ENCODE results near the gene MYO18B. TPM values are rescaled to one million over a fixed set of nuclear protein-coding genes. Genes with fewer than 3 reads are reported as not detected.

The MYO18B gene
- total and polyA plus RNA-seq, 2 donors (not counting 3 experiments of a cell fraction or from before 2014, with no cell fraction given) = 0.01 TPM; not detected in 1

GRCh38 chr22:25765801-25766200 is 23.8 kb downstream of the MYO18B start:
- no peak for DNase-seq (ENCODE audit: low read depth, low spot score)
- ChIA-PET POLR2A (no interaction called here), CTCF (no interaction called here)
- Histone ChIP-seq H3K9me1 (replicated peaks; ENCODE audit: control insufficient read depth, extremely low read depth, insufficient read depth, low read length) (no peaks in the 10 kb centered on the region), H3K36me3 (ENCODE audit: control insufficient read depth in 2 of 2, extremely low read depth in 1 of 2, insufficient read depth in 2 of 2, low read length in 2 of 2) (no peaks in the 10 kb centered on the region), H3K4me2 (ENCODE audit: insufficient read depth, low read length) (no peak overlapping the region), H3K4me3 (replicated peaks in 1 of 3; ENCODE audit: insufficient read depth in 1 of 3, low read depth in 1 of 3, low read length in 3 of 3) (no peak overlapping the region), H3K27ac (ENCODE audit: insufficient read depth, low read depth, low read length) (no peak overlapping the region), H3K79me2 (ENCODE audit: control insufficient read depth, insufficient read depth, low read length) (no peaks in the 10 kb centered on the region), H2AFZ (ENCODE audit: low read depth, low read length) (no peak overlapping the region), H3K4me1 (ENCODE audit: control insufficient read depth, extremely low read depth, insufficient read depth, low read length) (peaks cover 15% of the 10 kb centered on the region), H3K27me3 (ENCODE audit: control insufficient read depth in 2 of 2, insufficient read depth in 2 of 2, low read length in 2 of 2) (no peaks in the 10 kb centered on the region), H4K20me1 (replicated peaks; ENCODE audit: control insufficient read depth, extremely low read depth, insufficient read depth, low read length) (no peaks in the 10 kb centered on the region), H3K9me3 (replicated peaks; ENCODE audit: control insufficient read depth, insufficient read depth, low read length) (peaks cover 4% of the 10 kb centered on the region), H3K9ac (replicated peaks; ENCODE audit: extremely low read depth, insufficient read depth, low read length) (no peak overlapping the region)
- BruUV-seq (replicated peaks) = no TSS peak
- intact Hi-C loops (cut with micrococcal nuclease) = loop anchor here (2.0 kb wide), 1 partner anchor 407 kb away; no protein-coding TSS in a partner anchor
- no peak for FAIRE-seq
- TF ChIP-seq MAX (IDR thresholded peaks at IDR 0.05; ENCODE audit: insufficient read depth, insufficient read length) = no peak
- no peak for TF ChIP-seq POLR2AphosphoS5 (IDR thresholded peaks at IDR 0.05; ENCODE audit: insufficient read depth, low read depth, low read length)
- no peak for TF ChIP-seq GATA2 (IDR thresholded peaks at IDR 0.05; ENCODE audit: insufficient read depth, insufficient read length, low read depth, low read length)
- no peak for TF ChIP-seq FOS (IDR thresholded peaks at IDR 0.05; ENCODE audit: borderline replicate concordance, insufficient read depth, low read length)
- dilution Hi-C loops (cut with MboI; ENCODE audit: extremely low pct_ligation_motif_present, low sequenced_read_pairs) = no loop called here

- no peak for TF ChIP-seq POLR2A (IDR thresholded peaks at IDR 0.05; ENCODE audit: low read depth, low read length)
- TF ChIP-seq CTCF (IDR thresholded peaks at IDR 0.05; ENCODE audit: extremely low read depth in 1 of 2, insufficient read depth in 1 of 2, low read depth in 1 of 2, low read length in 2 of 2) = no peak
- no peak for TF ChIP-seq MYC (IDR thresholded peaks at IDR 0.05; ENCODE audit: low read depth, low read length)
- TF ChIP-seq GATA2 (IDR thresholded peaks at IDR 0.05; ENCODE audit: insufficient read depth, insufficient read length, low read depth, low read length) = no peak
- TF ChIP-seq POLR2AphosphoS5 (IDR thresholded peaks at IDR 0.05; ENCODE audit: insufficient read depth, low read depth, low read length) = no peak
- TF ChIP-seq JUN (IDR thresholded peaks at IDR 0.05; ENCODE audit: borderline replicate concordance, insufficient read depth, insufficient read length, low read depth) = no peak
- no peak for TF ChIP-seq MAX (IDR thresholded peaks at IDR 0.05; ENCODE audit: insufficient read depth, insufficient read length)
- no peak for TF ChIP-seq FOS (IDR thresholded peaks at IDR 0.05; ENCODE audit: borderline replicate concordance, insufficient read depth, low read length)
- TF ChIP-seq EZH2 (IDR thresholded peaks at IDR 0.05; ENCODE audit: borderline replicate concordance, low read depth, low read length, severe bottlenecking) = no peak
- FAIRE-seq = no peak
- Histone ChIP-seq H3K27me3 (ENCODE audit: control insufficient read depth in 2 of 2, insufficient read depth in 2 of 2, low read length in 2 of 2) (no peaks in the 10 kb centered on the region), H3K4me2 (ENCODE audit: insufficient read depth, low read length) (no peak overlapping the region), H3K4me3 (replicated peaks in 1 of 3; ENCODE audit: insufficient read depth in 1 of 3, low read depth in 1 of 3, low read length in 3 of 3) (no peak overlapping the region), H3K27ac (ENCODE audit: insufficient read depth, low read depth, low read length) (no peak overlapping the region), H3K4me1 (ENCODE audit: control insufficient read depth, extremely low read depth, insufficient read depth, low read length) (peaks cover 15% of the 10 kb centered on the region), H3K36me3 (ENCODE audit: control insufficient read depth in 2 of 2, extremely low read depth in 1 of 2, insufficient read depth in 2 of 2, low read length in 2 of 2) (no peaks in the 10 kb centered on the region), H4K20me1 (replicated peaks; ENCODE audit: control insufficient read depth, extremely low read depth, insufficient read depth, low read length) (no peaks in the 10 kb centered on the region), H3K9me3 (replicated peaks; ENCODE audit: control insufficient read depth, insufficient read depth, low read length) (peaks cover 4% of the 10 kb centered on the region), H3K9me1 (replicated peaks; ENCODE audit: control insufficient read depth, extremely low read depth, insufficient read depth, low read length) (no peaks in the 10 kb centered on the region), H3K79me2 (ENCODE audit: control insufficient read depth, insufficient read depth, low read length) (no peaks in the 10 kb centered on the region), H3K9ac (replicated peaks; ENCODE audit: extremely low read depth, insufficient read depth, low read length) (no peak overlapping the region), H2AFZ (ENCODE audit: low read depth, low read length) (no peak overlapping the region)
- intact Hi-C loops (cut with micrococcal nuclease) = loop anchor here (2.0 kb wide), 1 partner anchor 408 kb away; no protein-coding TSS in a partner anchor
- dilution Hi-C loops (cut with MboI; ENCODE audit: extremely low pct_ligation_motif_present, low sequenced_read_pairs) = no loop called here
- BruUV-seq (replicated peaks) = no TSS peak
- ChIA-PET CTCF (interaction anchor here (2.4 kb wide), 1 partner anchor 304 kb away, joined by 13 read pairs; no protein-coding TSS in a partner anchor), POLR2A (no interaction called here)
- DNase-seq (ENCODE audit: low read depth, low spot score) = no peak
These were observed 24.4 kb downstream of the MYO18B start for GRCh38 chr22:25766418-25766817.

Data from endothelial cell of umbilical vein (primary cell).